WI38 (cell line): ENCODE measurements around the gene THSD8.
A peak's percentile ranks its signal among the peaks of the same experiment; 100 is the strongest.
"Not testable (repeated sequence)": the region's sequence is repeated elsewhere in the genome, so short reads cannot be mapped to it uniquely, and the experiment has no call there.

Source experiments
- H3K4me3 ChIP-seq: 2 replicates; pipeline ENCODE4 v1.5.1; 2011; ENCODE audit warnings: low read depth, mild to moderate bottlenecking, control low read depth, low read length
- CTCF ChIP-seq: IDR thresholded peaks from 2 replicates; pipeline ENCODE4 v1.5.1; 2012; ENCODE audit warnings: low read depth, mild to moderate bottlenecking, control low read depth, low read length

THSD8 gene

GRCh38 chr19:12800923-12801465 lies 875 bp upstream of the THSD8 start:
- peak overlapping the region; percentile 81 for H3K4me3 ChIP-seq
- no peak for TF ChIP-seq CTCF

- TF ChIP-seq CTCF = no peak
- H3K4me3 ChIP-seq = peak overlapping the region; percentile 81
Observed at GRCh38 chr19:12802267-12803106, 618 bp downstream of the THSD8 start.

DNA sequence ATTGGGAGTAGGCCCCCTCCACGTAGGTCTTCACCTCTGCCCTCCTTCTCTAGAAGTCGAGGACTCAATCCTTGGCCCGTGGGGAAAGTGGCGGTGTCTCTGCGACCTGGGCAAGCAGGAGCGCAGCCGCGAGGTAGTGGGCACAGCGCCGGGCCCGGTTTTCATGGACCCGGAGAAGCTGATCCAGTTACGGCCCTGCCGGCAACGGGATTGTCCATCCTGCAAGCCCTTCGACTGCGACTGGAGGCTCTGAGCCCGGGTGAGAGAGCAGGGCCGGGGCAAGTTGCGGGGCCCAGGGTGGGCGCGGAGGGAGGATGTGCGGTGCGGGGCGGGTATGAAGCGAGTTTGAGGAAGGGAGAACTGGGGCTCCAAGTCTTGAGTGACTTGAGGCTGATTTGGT lies 2.2 kb downstream of the THSD8 start:
- no peak for TF ChIP-seq CTCF
- H3K4me3 ChIP-seq = no peak overlapping the region

DNA sequence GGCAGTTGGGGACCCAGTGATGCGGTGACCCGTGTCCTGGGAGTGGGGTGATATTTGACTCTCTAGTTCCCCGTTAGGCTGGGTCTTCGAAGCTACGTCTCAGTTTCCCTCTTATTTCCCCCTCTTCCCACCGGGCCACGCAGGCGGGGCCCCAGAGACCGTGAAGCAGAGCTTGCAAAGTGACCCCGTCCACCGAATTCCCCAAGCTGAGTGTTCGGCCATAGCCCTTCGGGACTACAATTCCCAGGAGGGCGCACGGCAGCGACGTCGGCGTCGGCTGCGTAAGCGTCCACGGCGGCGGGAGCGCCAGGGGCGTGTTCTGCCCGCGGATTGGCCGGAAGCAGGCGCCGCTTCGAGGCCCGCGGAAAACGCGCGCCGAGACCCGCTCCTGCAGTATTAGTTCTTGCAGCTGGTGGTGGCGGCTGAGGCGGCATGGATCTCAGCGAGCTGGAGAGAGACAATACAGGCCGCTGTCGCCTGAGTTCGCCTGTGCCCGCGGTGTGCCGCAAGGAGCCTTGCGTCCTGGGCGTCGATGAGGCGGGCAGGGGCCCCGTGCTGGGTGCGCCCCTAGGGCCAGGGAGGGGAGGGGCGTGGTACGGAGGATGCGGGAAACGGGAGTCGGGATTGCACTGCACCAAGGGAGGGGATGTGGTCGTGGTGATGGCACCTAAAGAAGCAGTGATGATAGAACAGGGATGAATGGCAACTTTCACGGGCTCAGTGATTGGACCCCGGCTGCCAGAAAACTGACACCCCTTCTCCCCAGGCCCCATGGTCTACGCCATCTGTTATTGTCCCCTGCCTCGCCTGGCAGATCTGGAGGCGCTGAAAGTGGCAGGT lies 4.6 kb downstream of the THSD8 start, which contains the start of gene RNASEH2A:
Gene RNASEH2A, plus strand, starts transcription at position 343 of the 840 bp plus-strand sequence. Its CDS starts 90 bp downstream, at position 433.
- peak within 1 kb of the TSS; percentile 78 for H3K4me3 ChIP-seq
- TF ChIP-seq CTCF = no peak

DNA sequence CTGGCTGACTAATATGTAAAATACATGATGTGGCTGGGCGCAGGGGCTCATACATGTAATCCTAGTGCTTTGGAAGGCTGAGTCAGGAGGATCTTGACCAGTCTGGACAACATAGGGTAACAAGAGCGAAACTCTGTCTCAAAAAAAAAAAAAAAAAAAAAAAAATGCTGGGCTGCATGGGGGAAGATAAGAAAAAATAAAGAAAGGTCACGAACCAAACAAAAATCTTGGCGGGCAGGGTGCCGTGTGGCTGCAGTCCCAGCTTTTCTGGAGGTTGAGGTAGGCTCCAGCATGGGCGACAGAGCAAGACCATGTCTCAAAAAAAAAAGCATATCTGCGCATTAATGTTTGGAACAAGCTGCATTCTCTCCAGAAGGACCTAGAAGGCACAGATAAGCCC lies 13.2 kb downstream of the THSD8 start:
- TF ChIP-seq CTCF = no peak
- no peak overlapping the region for H3K4me3 ChIP-seq

GRCh38 chr19:12817188-12817587 lies 15.3 kb downstream of the THSD8 start:
- H3K4me3 ChIP-seq = not testable (repeated sequence)

DNA sequence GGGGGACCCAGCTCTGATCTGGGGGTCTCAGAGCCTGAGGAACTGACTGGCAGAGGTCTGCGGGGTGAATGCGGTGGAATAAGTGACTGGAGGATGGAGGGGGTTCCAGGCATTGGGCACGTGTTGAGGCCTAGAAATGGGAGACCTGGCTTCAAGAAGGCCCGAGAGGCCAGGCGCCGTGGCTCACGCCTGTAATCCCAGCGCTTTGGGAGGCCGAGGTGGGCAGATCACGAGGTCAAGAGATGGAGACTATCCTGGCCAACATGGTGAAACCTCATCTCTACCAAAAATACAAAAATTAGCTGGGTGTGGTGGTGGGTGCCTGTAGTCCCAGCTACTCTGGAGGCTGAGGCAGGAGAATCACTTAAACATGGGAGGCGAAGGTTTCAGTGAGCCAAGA lies 15.9 kb downstream of the THSD8 start:
- H3K4me3 ChIP-seq = not testable (repeated sequence)

DNA sequence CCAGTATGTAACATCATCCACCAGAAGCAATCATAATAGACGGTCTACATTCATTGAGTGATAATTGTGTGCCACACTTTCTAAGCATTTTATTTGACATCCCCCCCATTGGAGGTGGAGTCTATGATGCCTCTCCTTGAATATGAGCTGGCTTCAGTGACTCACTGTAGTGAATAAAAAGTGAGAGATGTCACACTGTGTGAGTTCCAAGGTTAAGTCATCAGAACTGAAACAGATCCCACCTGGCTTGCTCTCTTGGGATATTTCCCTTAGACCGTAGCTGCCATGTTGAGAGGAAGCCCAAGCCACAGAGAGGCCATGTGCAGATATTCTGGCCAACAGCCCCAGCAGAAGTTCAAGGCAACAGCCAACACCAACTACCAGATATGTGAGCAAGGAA lies 19.9 kb downstream of the THSD8 start:
- no peak overlapping the region for H3K4me3 ChIP-seq
- no peak for TF ChIP-seq CTCF
